NCI-H146 (cell line): Measurements from ENCODE around the gene GDA.
"Not testable (repeated sequence)": the region's sequence is repeated elsewhere in the genome, so short reads cannot be mapped to it uniquely, and the experiment has no call there.

ENCODE experiments used
- DNase-seq: peaks from one replicate; lab custom pipeline; 2025; lab: John Stamatoyannopoulos, UW

GDA gene

DNA sequence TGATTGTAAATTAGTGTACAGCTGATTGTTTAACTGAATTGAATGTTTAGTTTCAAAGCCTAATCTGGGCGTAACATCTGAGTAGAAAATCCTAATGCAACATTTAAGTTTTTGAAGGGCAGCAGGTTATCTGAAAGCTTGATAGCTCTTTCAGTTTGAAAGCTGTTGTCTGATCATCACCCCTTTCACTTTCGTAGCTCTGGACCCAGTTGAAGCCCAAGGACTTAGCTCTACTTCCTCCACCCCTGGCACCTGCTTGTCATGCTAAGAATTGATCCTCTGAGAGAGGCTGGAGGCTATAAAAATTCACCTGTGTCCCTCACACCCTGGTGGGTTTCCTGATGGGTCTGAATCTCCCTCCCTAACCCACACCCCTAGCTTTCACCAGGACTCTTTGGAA lies 129.7 kb downstream of the GDA start:
- no peak for DNase-seq

DNA sequence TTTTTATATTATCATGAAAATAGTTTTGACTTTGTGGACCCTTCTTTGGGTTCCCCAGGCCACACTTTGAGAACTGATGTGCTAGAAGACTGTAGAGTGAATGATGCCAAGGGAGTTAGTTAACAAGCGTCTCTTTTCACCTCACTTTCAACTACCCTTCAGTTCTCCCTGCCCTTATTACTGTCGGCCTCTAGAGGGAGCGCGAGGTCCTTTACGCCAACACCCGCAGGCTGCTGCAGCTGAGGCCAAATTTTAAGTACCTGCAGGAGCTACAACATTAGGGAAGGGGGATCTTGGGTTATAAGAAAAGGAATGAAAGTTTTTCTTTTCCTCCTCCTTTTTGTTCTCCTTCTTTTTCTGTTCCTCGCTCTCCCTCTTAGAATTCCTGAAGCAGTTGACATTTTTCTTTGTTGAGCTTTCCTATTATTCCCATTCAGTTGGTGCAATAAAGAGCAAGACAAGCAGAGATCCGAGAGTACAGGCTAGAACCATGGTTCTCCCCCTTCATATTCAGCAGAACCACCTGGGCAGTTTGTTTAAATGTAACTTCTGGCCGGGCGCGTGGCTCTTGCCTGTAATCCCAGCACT lies 131.8 kb downstream of the GDA start:
- peak; percentile 35 for DNase-seq

DNA sequence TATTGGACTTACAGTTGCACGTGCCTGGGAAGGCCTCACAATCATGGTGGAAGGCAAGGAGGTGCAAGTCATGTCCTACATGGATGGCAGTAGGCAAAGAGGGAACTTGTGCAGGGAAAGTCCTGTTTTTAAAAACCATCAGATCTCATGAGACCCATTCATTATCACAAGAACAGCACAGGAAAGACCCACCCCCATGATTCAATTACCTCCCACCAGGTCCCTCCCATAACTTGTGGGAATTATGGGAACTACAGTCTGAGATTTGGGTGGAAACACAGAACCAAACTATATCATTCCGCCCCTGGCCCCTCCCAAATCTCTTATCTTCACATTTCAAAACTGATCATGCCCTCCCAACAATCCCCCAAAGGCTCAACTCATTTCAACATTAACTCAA lies 140.2 kb downstream of the GDA start:
- DNase-seq = no peak

DNA sequence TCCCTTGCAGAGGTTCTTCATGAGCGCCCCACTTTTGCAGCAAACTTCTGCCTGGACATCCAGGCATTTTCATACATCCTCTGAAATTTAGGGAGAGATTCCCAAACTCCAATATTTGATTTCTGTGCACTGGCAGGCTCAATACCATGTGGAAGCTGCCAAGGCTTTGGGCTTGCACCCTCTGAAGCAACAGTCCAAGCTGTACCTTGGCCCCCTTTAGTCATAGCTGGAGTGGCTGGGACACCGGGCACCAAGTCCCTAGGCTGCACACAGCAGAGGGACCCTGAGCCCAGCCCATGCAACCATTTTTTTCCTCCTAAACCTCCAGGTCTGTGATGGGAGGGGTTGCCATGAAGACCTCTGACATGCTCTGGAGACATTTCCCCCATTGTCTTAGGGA lies 141.1 kb downstream of the GDA start:
- DNase-seq = no peak

DNA sequence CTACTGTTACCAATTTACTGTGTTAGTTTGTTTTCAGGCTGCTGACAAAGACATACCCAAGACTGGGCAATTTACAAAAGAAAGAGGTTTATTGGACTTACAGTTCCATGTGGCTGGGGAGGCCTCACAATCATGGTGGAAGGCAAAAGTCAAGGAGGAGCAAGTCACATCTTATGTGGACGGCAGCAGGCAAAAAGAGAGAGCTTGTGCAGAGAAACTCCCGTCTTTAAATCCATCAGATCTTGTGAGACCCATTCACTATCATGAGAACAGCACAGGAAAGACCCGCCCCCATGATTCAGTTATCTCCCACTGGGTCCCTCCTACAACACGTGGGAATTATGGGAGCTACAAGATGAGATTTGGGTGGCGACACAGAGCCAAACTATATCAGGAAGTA lies 142.3 kb downstream of the GDA start:
- not testable (repeated sequence) for DNase-seq

DNA sequence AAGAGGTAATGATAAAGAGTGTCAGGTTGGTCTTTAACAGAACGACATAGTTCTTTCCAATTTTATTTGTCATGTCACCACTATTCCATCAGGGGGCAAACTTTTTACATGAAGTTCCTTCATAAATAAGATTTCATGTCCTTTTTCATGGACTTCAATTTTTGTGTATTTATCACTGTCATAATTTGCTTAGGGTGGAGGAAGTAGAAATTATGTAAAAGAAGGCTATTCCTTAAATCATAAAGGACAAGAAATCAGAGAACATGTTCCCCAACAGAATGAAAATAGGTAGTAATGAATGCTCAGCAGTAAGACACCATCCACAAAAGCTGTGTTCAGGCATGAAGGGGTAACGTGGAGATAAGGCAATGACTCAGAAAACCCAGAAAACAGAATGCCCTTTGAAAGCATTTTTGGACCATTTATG lies 143.0 kb downstream of the GDA start:
- DNase-seq = no peak

DNA sequence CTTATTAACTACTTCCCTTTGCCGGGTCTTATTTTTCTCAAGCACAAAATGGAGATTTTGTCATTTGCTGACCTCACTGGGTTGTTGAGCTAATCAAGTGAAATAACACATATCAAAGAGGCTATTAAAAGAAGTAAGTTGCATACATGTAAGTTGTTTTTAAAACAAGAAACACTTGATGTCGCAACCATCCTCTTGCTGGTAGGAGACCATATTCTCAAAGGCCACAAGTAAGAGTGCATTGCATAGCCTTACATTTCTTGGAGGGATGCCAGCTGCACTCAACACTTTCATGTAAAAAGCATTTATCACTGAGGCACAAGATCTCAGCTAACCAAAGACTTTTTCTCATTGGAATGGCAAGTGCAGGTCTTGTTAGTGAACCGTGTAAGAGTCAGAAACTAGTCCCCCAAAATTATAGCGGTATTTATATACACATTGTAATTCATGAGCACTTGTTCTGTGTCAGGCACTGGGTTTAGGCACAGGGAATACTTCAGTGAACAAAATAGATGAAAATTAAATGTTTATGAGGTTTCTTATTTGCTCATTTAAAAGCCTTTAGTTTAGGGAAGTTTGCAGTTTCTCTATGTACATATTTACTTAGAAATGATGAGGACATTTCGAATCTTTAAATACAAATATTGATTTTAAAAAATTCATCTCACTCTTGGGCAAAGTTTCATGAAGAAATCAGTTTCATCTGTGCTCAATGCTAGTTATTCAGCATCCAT lies 143.8 kb downstream of the GDA start:
- no peak for DNase-seq

DNA sequence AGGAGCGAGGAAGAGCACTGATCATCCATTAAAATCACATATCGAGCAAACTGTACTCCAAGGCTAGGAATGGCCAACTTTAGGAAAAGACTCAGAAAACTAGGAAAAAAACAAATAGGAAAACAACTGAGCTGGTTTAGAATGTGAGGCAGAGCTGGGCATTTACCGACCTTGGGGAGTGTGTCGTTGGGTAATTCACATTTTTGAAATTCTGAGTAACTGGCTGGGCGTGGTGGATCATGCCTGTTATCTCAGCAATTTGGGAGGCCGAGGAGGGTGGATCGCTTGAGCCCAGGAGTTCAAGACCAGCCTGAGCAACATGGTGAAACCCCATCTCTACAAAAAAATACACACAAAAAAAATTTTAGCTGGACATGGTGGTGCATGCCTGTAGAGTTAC lies 145.7 kb downstream of the GDA start:
- no peak for DNase-seq

DNA sequence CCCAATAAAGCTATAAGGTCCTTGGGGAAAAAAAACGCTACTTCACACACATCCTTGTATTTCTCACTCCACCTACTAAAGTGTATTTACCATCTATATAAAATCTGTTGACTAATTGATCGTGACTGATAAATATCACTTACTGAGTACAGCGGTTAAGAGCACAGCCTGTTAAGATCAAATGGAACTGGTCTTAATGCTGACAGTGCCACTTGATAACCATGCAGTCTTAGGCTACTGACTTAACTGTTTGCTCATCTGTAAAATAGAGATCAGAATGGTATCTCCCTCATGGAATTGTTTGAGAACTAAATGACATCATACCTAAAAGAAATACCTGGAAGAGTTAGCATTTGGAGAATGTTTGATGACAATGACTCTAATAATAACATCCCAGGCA lies 148.3 kb downstream of the GDA start:
- DNase-seq = no peak

DNA sequence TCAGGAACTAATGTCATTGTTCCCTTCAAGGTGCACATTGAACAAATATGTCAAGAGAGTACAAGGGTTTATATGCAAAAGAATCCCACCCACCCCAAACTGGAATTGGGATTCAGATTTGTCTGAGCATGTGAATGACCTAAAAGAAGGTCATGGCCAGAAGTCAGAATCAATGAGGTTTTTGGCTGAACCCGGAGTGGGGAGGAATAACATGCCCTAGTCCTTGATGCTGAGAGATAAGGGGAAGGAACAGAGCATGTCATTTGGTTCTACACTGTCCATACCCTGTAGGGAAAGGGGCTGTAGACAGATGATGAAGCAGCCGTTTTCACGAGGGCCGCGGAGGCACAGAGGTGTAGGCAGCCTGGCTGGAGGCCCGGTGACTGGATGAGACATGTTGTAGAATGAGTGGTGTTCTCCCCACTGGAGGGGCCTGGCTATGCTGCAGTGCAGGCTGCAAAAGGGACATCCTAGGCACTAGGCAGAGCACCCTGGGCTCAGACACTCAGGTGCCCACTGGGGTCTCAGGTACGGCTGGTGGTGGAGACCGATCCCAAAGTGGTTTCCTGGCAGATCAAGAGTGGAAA lies 149.9 kb downstream of the GDA start:
- DNase-seq = no peak

DNA sequence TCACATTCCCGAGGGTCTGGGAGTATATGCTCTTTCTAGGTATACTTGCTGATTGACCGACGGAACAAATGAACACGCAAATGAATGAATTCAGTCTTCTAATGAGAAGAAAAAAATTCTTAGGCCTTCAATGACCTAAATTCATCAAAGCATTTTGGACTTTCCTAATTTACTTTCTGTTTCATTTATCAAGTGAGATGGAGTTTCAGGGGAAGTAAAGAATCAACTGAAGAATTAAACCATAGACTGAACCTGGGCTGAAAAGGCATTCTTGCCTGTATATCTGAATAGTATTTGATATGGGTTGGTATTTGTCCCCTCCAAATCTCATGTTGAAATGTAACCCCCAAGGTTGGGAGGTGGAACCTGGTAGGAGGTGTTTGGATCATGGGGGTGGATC lies 151.6 kb downstream of the GDA start:
- DNase-seq = no peak
